SK-N-MC (cell line): ENCODE results near the gene NTF3.

ENCODE experiments used
- EZH2 ChIP-seq: fragments of 200-600 bp; sonication (generic); IDR thresholded peaks from one replicate; pipeline ENCODE4 v1.6.1; 2017; ENCODE audit warnings: antibody characterized with exemption
- FOXP2 ChIP-seq: optimal IDR thresholded peaks from 2 replicates; pipeline ENCODE3; 2011; ENCODE audit warnings: mild to moderate bottlenecking, moderate library complexity; ENCODE audit not compliant: insufficient read depth; ENCODE audit errors: extremely low read length, control extremely low read depth
- POLR2AphosphoS5 ChIP-seq: IDR thresholded peaks from 2 replicates; pipeline ENCODE4 v1.6.1; 2012; ENCODE audit warnings: mild to moderate bottlenecking, low read depth, low read length, borderline replicate concordance

GRCh38 chr12:5456906-5457305 is 25.0 kb downstream of the NTF3 start:
- no peak for TF ChIP-seq POLR2AphosphoS5
- no peak for TF ChIP-seq EZH2
- TF ChIP-seq FOXP2, result no peak
